Keratinocyte (primary cell): Measurements from ENCODE around the gene FIP1L1. TPM values are rescaled to one million over a fixed set of nuclear protein-coding genes. Genes with fewer than 3 reads are reported as not detected.
A peak's percentile ranks its signal among the peaks of the same experiment; 100 is the strongest.

Source experiments
- DNase-seq: peaks from one replicate; pipeline ENCODE4 v3.0.0-alpha.2; 2011; ENCODE audit warnings: low read depth, missing footprints, low spot score
- FAIRE-seq: peaks from 2 replicates; lab custom pipeline; 2011; peaks lifted over from hg19 to GRCh38; lab: Jason Lieb, UNC
- H2AFZ ChIP-seq: 2 replicates; pipeline ENCODE4 v1.6.0; 2012; ENCODE audit warnings: low read length, control low read depth, inconsistent platforms; ENCODE audit not compliant: control insufficient read depth
- H3K27ac ChIP-seq: 2 replicates; pipeline ENCODE4 v1.5.1; 2011; ENCODE audit warnings: low read length; ENCODE audit not compliant: control insufficient read depth, insufficient read depth
- H3K27me3 ChIP-seq: 3 replicates; pipeline ENCODE4 v1.6.0; 2011; ENCODE audit warnings: low read length; ENCODE audit not compliant: control insufficient read depth, insufficient read depth; ENCODE audit errors: extremely low read depth
- H3K36me3 ChIP-seq, 2 experiments: 2 replicates in 1 of 2; 3 replicates in 1 of 2; pipeline ENCODE4 v1.5.1; 2011; ENCODE audit warnings: low read length in 2 of 2, mild to moderate bottlenecking in 1 of 2; ENCODE audit not compliant: control insufficient read depth in 2 of 2, insufficient read depth in 2 of 2; ENCODE audit errors: extremely low read depth in 1 of 2
- H3K4me1 ChIP-seq: 3 replicates; pipeline ENCODE4 v1.5.1; 2011; ENCODE audit warnings: low read length; ENCODE audit not compliant: control insufficient read depth, insufficient read depth; ENCODE audit errors: extremely low read depth
- H3K4me2 ChIP-seq: 3 replicates; pipeline ENCODE4 v1.6.0; 2011; ENCODE audit warnings: low read depth, low read length; ENCODE audit not compliant: control insufficient read depth, insufficient read depth; ENCODE audit errors: extremely low read depth
- H3K4me3 ChIP-seq, 3 experiments: fragments of 200-600 bp in 1 of 3; sonication (generic) in 1 of 3; 2 replicates in 2 of 3; 3 replicates in 1 of 3; pipeline ENCODE4 v1.5.1; 2011 to 2016; ENCODE audit warnings: low read length in 3 of 3, mild to moderate bottlenecking in 3 of 3, control low read depth in 2 of 3, inconsistent platforms in 1 of 3, low read depth in 1 of 3, mixed read lengths in 1 of 3, mixed run types in 1 of 3, moderate library complexity in 1 of 3; ENCODE audit not compliant: control insufficient read depth in 2 of 3, insufficient read depth in 2 of 3; ENCODE audit errors: extremely low read depth in 1 of 3
- H3K79me2 ChIP-seq: 2 replicates; pipeline ENCODE4 v1.6.0; 2012; ENCODE audit warnings: low read length; ENCODE audit not compliant: control insufficient read depth, insufficient read depth
- H3K9ac ChIP-seq: 3 replicates; pipeline ENCODE4 v1.6.0; 2011; ENCODE audit warnings: low read length; ENCODE audit not compliant: control insufficient read depth, insufficient read depth; ENCODE audit errors: extremely low read depth
- H3K9me1 ChIP-seq: 3 replicates; pipeline ENCODE4 v1.6.0; 2011; ENCODE audit warnings: low read length; ENCODE audit not compliant: control insufficient read depth, insufficient read depth; ENCODE audit errors: extremely low read depth
- H3K9me3 ChIP-seq: 2 replicates; pipeline ENCODE4 v1.5.1; 2012; ENCODE audit warnings: low read depth, low read length; ENCODE audit not compliant: control insufficient read depth
- H4K20me1 ChIP-seq: 3 replicates; pipeline ENCODE4 v1.6.0; 2011; ENCODE audit warnings: low read length; ENCODE audit not compliant: control insufficient read depth, insufficient read depth; ENCODE audit errors: extremely low read depth
- EZH2 ChIP-seq: IDR thresholded peaks from one replicate; pipeline ENCODE4 v1.6.1; 2012; ENCODE audit warnings: inconsistent platforms, mild to moderate bottlenecking, low read length, moderate library complexity
- dilution Hi-C: fragments of 300-500 bp; cut with MboI; formaldehyde crosslinking; loops from one replicate; pipeline ENCODE4 v1.7.0; 2020; ENCODE audit warnings: low sequenced_read_pairs; ENCODE audit not compliant: extremely low pct_ligation_motif_present
- polyA plus RNA-seq, 5 experiments: library from polyadenylated mRNA; depleted of rRNA in 3 of 5; stranded (reverse) in 3 of 5; stranded (forward) in 1 of 5; unstranded in 1 of 5; fragments of >200 nt; gene quantifications; 1 replicate in 1 of 5; 2 replicates in 3 of 5; 3 replicates in 1 of 5; pipeline versions ENCODE4 v1.2.1 to v1.2.3, GENCODE V29; 2011 to 2012; ENCODE audit warnings: missing spikeins in 2 of 5, low read depth in 1 of 5, low replicate concordance in 1 of 5
- TF ChIP-seq, protein P1 (sequence below), 3 experiments: IDR thresholded peaks in 1 of 3; conservative IDR thresholded peaks in 1 of 3; optimal IDR thresholded peaks in 1 of 3; 2 replicates in 2 of 3; 3 replicates in 1 of 3; pipeline versions ENCODE3 to v1.5.1; 2011; ENCODE audit warnings: low read length in 3 of 3, mild to moderate bottlenecking in 3 of 3, moderate library complexity in 2 of 3, control low read depth in 1 of 3, inconsistent platforms in 1 of 3; ENCODE audit not compliant: insufficient read depth in 2 of 3; ENCODE audit errors: extremely low read depth in 1 of 3

Gene FIP1L1
- polyA plus RNA-seq, 1 donor (not counting 4 experiments of a cell fraction or from before 2014, with no cell fraction given), result 36.7 TPM

DNA sequence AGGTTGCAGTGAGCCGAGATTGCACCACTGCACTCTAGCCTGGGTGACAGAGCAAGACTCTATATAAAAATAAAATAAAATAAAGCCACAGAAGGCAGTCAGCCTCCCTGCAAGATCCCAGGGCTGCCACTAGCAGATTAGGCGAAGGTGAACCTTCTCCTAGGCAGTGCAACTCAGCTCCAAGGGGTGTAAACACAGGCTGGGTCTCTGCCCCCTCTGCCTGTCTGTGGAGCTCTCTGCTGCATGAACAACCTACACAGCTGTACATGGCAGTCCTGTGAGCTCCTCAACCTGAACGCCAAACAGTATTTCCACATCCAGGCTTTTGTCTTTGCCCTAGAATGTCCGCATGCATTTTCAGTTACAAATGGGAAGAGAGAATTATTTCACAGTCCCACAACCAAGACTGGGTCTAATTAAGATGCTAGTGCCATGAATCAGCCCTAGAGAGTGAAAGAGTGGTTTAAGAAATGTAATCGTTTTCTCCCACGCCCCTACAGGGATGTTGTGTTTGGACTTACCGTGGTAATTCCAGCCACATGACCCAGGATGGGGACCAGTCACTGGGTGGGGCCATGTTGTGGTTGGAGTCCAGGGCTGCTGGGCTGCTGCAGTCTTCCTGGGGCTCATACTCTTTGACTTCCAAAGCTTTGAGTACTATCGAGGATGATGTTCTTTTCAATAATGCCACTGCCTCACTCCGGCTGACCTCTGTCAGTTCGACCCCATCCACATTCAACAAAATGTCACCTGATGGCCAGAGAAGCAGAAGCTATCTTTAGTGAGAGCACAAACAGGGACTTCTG, 99.0 kb downstream of the FIP1L1 start:
- H2AFZ ChIP-seq, result peak overlapping the region; percentile 86
- no peaks in the 10 kb centered on the region for H3K9me3 ChIP-seq
- H3K4me2 ChIP-seq, result peak overlapping the region; percentile 79
- H3K4me1 ChIP-seq, result peaks cover 38% of the 10 kb centered on the region
- H3K27me3 ChIP-seq, result no peaks in the 10 kb centered on the region
- H3K9me1 ChIP-seq, result no peaks in the 10 kb centered on the region
- H3K27ac ChIP-seq, result peak overlapping the region; percentile 74
- H3K36me3 ChIP-seq, result no peaks in the 10 kb centered on the region
- TF ChIP-seq, protein P1, sequence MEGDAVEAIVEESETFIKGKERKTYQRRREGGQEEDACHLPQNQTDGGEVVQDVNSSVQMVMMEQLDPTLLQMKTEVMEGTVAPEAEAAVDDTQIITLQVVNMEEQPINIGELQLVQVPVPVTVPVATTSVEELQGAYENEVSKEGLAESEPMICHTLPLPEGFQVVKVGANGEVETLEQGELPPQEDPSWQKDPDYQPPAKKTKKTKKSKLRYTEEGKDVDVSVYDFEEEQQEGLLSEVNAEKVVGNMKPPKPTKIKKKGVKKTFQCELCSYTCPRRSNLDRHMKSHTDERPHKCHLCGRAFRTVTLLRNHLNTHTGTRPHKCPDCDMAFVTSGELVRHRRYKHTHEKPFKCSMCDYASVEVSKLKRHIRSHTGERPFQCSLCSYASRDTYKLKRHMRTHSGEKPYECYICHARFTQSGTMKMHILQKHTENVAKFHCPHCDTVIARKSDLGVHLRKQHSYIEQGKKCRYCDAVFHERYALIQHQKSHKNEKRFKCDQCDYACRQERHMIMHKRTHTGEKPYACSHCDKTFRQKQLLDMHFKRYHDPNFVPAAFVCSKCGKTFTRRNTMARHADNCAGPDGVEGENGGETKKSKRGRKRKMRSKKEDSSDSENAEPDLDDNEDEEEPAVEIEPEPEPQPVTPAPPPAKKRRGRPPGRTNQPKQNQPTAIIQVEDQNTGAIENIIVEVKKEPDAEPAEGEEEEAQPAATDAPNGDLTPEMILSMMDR (optimal IDR thresholded peaks at IDR 0.05 in 1 of 3, IDR thresholded peaks at IDR 0.05 in 1 of 3, conservative IDR thresholded peaks at IDR 0.05 in 1 of 3; ENCODE audit: extremely low read depth in 1 of 3, insufficient read depth in 2 of 3, low read length in 3 of 3), result no peak
- no peak for TF ChIP-seq EZH2
- H4K20me1 ChIP-seq, result no peaks in the 10 kb centered on the region
- peak; percentile 49 for FAIRE-seq
- peak; percentile 21 for DNase-seq
- H3K4me3 ChIP-seq, result peak overlapping the region in 2 of 3 experiments; percentile 1 to 43
- dilution Hi-C loops, result no loop called here
- H3K9ac ChIP-seq, result peak overlapping the region; percentile 52
- no peaks in the 10 kb centered on the region for H3K79me2 ChIP-seq

DNA sequence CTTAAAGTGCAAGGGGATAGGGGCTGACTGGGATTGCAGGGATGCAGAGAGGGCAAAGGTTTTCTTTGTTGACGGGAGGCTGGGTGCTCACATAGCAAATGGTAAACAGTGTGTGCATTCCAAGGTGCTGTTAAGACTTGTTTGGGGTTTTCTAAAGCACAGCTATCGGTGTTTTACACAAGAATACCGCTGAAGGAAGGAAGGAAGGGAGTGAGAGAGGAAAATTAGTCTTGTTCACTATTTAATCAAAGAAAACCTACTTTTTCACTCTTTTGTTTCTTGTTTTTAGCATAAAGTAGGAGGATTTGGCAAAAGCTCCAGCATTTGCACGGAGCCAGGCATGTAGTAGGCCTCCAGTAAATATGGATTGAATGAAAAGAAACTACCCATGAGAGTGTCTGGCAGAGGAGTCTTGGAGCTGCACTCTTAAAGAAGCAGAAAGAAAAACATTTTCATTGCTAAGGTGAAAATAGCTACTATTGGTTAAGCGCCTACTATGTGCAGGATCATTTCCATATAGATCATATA, 99.7 kb downstream of the FIP1L1 start:
- DNase-seq, result peak; percentile 13
- peak overlapping the region; percentile 74 for H3K27ac ChIP-seq
- no peaks in the 10 kb centered on the region for H4K20me1 ChIP-seq
- peak overlapping the region; percentile 52 for H3K9ac ChIP-seq
- FAIRE-seq, result no peak
- H3K4me2 ChIP-seq, result peak overlapping the region; percentile 79
- no peaks in the 10 kb centered on the region for H3K9me1 ChIP-seq
- H2AFZ ChIP-seq, result peak overlapping the region; percentile 86
- no peaks in the 10 kb centered on the region for H3K27me3 ChIP-seq
- no peaks in the 10 kb centered on the region for H3K9me3 ChIP-seq
- peak overlapping the region in 2 of 3 experiments; percentile 40 to 43 for H3K4me3 ChIP-seq
- no peaks in the 10 kb centered on the region for H3K79me2 ChIP-seq
- H3K36me3 ChIP-seq, result no peaks in the 10 kb centered on the region
- dilution Hi-C loops, result no loop called here
- TF ChIP-seq, protein P1 (optimal IDR thresholded peaks at IDR 0.05 in 1 of 3, IDR thresholded peaks at IDR 0.05 in 1 of 3, conservative IDR thresholded peaks at IDR 0.05 in 1 of 3; ENCODE audit: extremely low read depth in 1 of 3, insufficient read depth in 2 of 3, low read length in 3 of 3), result no peak
- TF ChIP-seq EZH2, result no peak
- peaks cover 38% of the 10 kb centered on the region for H3K4me1 ChIP-seq
